ENCODE measurements around the gene HECA. TPM values are rescaled to one million over a fixed set of nuclear protein-coding genes. Genes with fewer than 3 reads are reported as not detected.

The HECA gene
- polyA plus RNA-seq, 4 donors: 11.6 to 33.9 (median 17.0) TPM

DNA sequence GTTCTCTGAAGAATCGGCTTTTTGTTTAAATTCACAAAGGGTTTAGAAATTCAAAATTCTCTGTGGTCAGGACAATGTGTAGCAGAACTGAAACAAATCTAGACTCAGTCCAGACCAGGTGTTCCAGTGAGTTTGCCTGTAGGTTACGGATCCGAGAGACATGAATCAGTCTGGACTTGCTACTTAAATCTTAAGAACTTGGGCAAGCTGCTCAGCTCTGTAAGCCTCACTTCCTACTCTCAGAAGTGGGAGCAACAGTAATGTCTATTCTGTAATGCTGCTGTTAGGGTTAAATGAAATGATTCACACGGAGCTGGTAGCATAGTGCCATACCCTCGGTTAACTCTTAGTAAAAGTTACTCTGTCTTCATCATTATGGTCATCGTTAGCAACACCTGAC, 37.7 kb downstream of the HECA start:
- Histone ChIP-seq H3K4me3 (ENCODE audit: low read depth in 1 of 3, low read length in 3 of 3) (no peak overlapping the region), H3K4me1 (ENCODE audit: control insufficient read depth in 3 of 3, insufficient read depth in 2 of 3, low read depth in 1 of 3, low read length in 2 of 3) (peaks cover 2 to 14% (median 2%) of the 10 kb centered on the region in 3 donors), H3K9me3 (ENCODE audit: control insufficient read depth in 2 of 2, insufficient read depth in 1 of 2, low read depth in 1 of 2, low read length in 1 of 2) (no peaks in the 10 kb centered on the region), H3K36me3 (ENCODE audit: control insufficient read depth in 3 of 3, insufficient read depth in 2 of 3, low read depth in 1 of 3, low read length in 3 of 3) (peaks cover 0 to 17% (median 16%) of the 10 kb centered on the region in 3 donors), H3K27me3 (ENCODE audit: control insufficient read depth in 3 of 3, insufficient read depth in 3 of 3, low read length in 3 of 3) (no peaks in the 10 kb centered on the region), H3K27ac (ENCODE audit: low read depth in 1 of 3, low read length in 2 of 3) (peak overlapping the region in 1 of 3 donors; percentile 20)
- no peak for FAIRE-seq
- DNase-seq: no peak
- WGBS, 3 donors: 73 to 82% (median 73%) methylated on average over 6 of the region's 6 CpGs

DNA sequence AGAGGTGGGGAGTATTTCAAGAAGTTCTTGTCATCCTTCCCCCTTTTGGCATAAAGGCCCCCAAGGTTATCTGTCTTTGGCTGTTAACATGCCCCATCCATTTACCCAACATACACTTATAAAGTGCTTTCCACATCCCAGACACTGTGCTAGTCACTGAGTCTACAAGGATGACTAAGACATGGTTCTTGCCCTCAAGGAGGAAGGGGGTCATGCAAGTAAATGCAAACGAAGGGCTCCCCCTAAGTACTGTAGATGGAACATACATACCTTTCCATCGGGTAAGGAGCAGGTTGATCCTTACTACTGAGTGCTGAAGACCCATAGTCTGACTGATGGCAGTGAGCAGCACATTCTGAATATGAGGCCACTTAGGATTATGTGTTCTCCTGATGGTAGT, 38.3 kb downstream of the HECA start:
- Histone ChIP-seq H3K9me3 (ENCODE audit: control insufficient read depth in 2 of 2, insufficient read depth in 1 of 2, low read depth in 1 of 2, low read length in 1 of 2) (no peaks in the 10 kb centered on the region), H3K36me3 (ENCODE audit: control insufficient read depth in 3 of 3, insufficient read depth in 2 of 3, low read depth in 1 of 3, low read length in 3 of 3) (peaks cover 0 to 17% (median 13%) of the 10 kb centered on the region in 3 donors), H3K27ac (ENCODE audit: low read depth in 1 of 3, low read length in 2 of 3) (no peak overlapping the region), H3K4me1 (ENCODE audit: control insufficient read depth in 3 of 3, insufficient read depth in 2 of 3, low read depth in 1 of 3, low read length in 2 of 3) (peaks cover 2 to 14% (median 2%) of the 10 kb centered on the region in 3 donors), H3K27me3 (ENCODE audit: control insufficient read depth in 3 of 3, insufficient read depth in 3 of 3, low read length in 3 of 3) (no peaks in the 10 kb centered on the region), H3K4me3 (ENCODE audit: low read depth in 1 of 3, low read length in 3 of 3) (no peak overlapping the region)
- WGBS, 3 donors: 53 to 69% (median 55%) methylated on average over 2 of the region's 2 CpGs
- DNase-seq (peak; percentile 8 to 29), FAIRE-seq (no peak)

DNA sequence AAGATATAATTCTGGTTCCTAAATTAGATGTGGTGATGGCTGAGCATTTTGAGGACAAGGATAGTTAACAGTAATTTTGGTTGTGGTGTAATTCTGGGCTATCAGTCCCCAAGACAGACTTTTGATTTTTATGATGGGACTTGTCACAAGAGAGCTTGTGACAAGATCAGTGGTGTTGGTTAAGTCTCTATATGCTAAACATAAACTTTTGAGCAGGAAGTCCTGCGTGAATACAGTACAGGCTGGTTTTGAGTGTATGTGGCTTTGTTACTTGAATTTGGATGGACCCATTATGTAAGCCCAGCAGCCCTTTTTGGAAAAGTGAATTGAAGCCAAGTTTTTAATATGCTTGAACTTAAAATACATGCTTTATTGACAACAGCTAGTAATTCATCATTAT, 38.9 kb downstream of the HECA start:
- DNase-seq: no peak
- WGBS, 3 donors: 75 to 86% (median 82%) methylated on average over 1 of the region's 1 CpG
- no peak for FAIRE-seq
- no peak overlapping the region for H3K27ac ChIP-seq (ENCODE audit: low read depth in 1 of 3, low read length in 2 of 3)
- no peaks in the 10 kb centered on the region for H3K27me3 ChIP-seq (ENCODE audit: control insufficient read depth in 3 of 3, insufficient read depth in 3 of 3, low read length in 3 of 3)
- no peak overlapping the region for H3K4me3 ChIP-seq (ENCODE audit: low read depth in 1 of 3, low read length in 3 of 3)
- H3K36me3 ChIP-seq (ENCODE audit: control insufficient read depth in 3 of 3, insufficient read depth in 2 of 3, low read depth in 1 of 3, low read length in 3 of 3): peaks cover 0 to 20% (median 13%) of the 10 kb centered on the region in 3 donors
- peaks cover 2 to 14% (median 2%) of the 10 kb centered on the region in 3 donors for H3K4me1 ChIP-seq (ENCODE audit: control insufficient read depth in 3 of 3, insufficient read depth in 2 of 3, low read depth in 1 of 3, low read length in 2 of 3)
- no peaks in the 10 kb centered on the region for H3K9me3 ChIP-seq (ENCODE audit: control insufficient read depth in 2 of 2, insufficient read depth in 1 of 2, low read depth in 1 of 2, low read length in 1 of 2)

DNA sequence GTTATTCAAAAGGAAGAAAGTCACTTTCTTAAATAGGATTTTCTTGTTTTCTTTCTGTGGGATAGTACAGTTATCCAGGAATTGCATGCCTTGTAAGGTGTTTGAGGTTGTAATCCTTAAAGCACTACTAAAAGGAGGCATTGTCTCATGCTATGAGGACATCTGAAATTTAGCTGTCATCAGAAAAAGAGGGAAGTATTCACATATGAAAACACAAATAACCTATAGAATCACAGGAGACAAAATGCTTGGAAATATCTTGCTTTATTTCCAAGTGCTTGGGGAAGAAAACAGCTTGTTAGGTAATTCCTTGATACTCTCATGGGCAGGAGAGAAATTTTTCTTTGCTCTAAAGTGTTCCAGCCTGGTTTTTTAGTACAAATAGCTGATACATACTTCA, 40.1 kb downstream of the HECA start:
- no peaks in the 10 kb centered on the region for H3K9me3 ChIP-seq (ENCODE audit: control insufficient read depth in 2 of 2, insufficient read depth in 1 of 2, low read depth in 1 of 2, low read length in 1 of 2)
- H3K36me3 ChIP-seq (ENCODE audit: control insufficient read depth in 3 of 3, insufficient read depth in 2 of 3, low read depth in 1 of 3, low read length in 3 of 3): peaks cover 0 to 20% (median 13%) of the 10 kb centered on the region in 3 donors
- H3K4me1 ChIP-seq (ENCODE audit: control insufficient read depth in 3 of 3, insufficient read depth in 2 of 3, low read depth in 1 of 3, low read length in 2 of 3): peaks cover 2 to 14% (median 2%) of the 10 kb centered on the region in 3 donors
- no peaks in the 10 kb centered on the region for H3K27me3 ChIP-seq (ENCODE audit: control insufficient read depth in 3 of 3, insufficient read depth in 3 of 3, low read length in 3 of 3)
- H3K27ac ChIP-seq (ENCODE audit: low read depth in 1 of 3, low read length in 2 of 3): no peak overlapping the region
- DNase-seq (no peak), FAIRE-seq (no peak)
- H3K4me3 ChIP-seq (ENCODE audit: low read depth in 1 of 3, low read length in 3 of 3): no peak overlapping the region

DNA sequence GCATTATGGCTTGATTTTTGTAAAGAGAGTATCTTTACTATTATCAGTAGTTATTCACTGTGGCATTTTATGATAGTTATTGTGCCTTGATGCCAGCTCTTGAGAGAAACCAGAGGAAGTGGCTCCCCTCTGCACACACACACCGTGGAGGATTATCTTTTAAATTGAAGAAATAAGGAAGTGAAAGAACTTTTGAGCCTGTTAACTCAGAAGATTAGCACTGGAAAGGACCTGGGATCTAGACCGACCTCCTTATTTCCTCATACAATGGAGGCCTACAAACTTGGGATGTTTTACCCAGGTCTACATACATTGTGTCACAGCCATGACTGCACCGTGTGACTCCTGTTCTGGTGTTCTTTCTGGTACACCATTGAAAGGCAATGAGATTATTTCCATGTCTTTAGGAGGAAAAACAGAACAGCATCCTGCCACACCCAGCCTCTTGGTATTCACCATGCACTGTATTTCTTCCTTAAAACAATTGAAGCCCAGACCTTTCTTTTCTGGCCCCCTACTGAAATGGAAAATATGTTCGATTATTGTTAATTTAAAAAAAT, 40.6 kb downstream of the HECA start:
- Histone ChIP-seq H3K4me1 (ENCODE audit: control insufficient read depth in 3 of 3, insufficient read depth in 2 of 3, low read depth in 1 of 3, low read length in 2 of 3) (peaks cover 2 to 14% (median 2%) of the 10 kb centered on the region in 3 donors), H3K36me3 (ENCODE audit: control insufficient read depth in 3 of 3, insufficient read depth in 2 of 3, low read depth in 1 of 3, low read length in 3 of 3) (peaks cover 0 to 20% (median 11%) of the 10 kb centered on the region in 3 donors), H3K4me3 (ENCODE audit: low read depth in 1 of 3, low read length in 3 of 3) (no peak overlapping the region), H3K27me3 (ENCODE audit: control insufficient read depth in 3 of 3, insufficient read depth in 3 of 3, low read length in 3 of 3) (no peaks in the 10 kb centered on the region), H3K27ac (ENCODE audit: low read depth in 1 of 3, low read length in 2 of 3) (no peak overlapping the region), H3K9me3 (ENCODE audit: control insufficient read depth in 2 of 2, insufficient read depth in 1 of 2, low read depth in 1 of 2, low read length in 1 of 2) (no peaks in the 10 kb centered on the region)
- FAIRE-seq (no peak), DNase-seq (no peak)
- WGBS, 3 donors: 46 to 56% (median 51%) methylated on average over 4 of the region's 4 CpGs

DNA sequence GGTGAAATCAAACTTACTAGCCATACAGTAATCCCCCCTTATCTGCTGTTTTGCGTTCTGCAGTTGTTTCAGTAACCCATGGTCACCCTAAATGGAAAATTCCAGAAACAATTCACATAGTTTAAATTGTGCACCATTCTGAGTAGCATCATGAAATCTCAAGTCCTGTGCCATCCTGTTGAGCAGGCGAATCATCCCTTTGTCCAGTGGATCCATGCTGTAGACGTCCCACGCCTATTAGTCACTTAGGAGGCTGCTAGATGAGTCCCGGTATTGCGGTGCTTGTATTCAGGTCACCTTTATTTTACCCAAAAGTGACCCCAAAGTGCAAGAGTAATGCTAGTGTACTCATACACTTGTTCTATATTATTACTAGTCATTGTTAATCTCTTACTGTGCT, 46.4 kb downstream of the HECA start:
- H3K4me3 ChIP-seq (ENCODE audit: low read depth in 1 of 3, low read length in 3 of 3): no peak overlapping the region
- no peak overlapping the region for H3K27ac ChIP-seq (ENCODE audit: low read depth in 1 of 3, low read length in 2 of 3)
- H3K27me3 ChIP-seq (ENCODE audit: control insufficient read depth in 3 of 3, insufficient read depth in 3 of 3, low read length in 3 of 3): no peaks in the 10 kb centered on the region
- H3K4me1 ChIP-seq (ENCODE audit: control insufficient read depth in 3 of 3, insufficient read depth in 2 of 3, low read depth in 1 of 3, low read length in 2 of 3): no peaks in the 10 kb centered on the region
- no peak for FAIRE-seq
- DNase-seq: no peak
- 95 to 97% (median 97%) methylated on average over 6 of the region's 6 CpGs for WGBS, 3 donors
- peaks cover 0 to 12% (median 12%) of the 10 kb centered on the region in 3 donors for H3K36me3 ChIP-seq (ENCODE audit: control insufficient read depth in 3 of 3, insufficient read depth in 2 of 3, low read depth in 1 of 3, low read length in 3 of 3)
- H3K9me3 ChIP-seq (ENCODE audit: control insufficient read depth in 2 of 2, insufficient read depth in 1 of 2, low read depth in 1 of 2, low read length in 1 of 2): no peaks in the 10 kb centered on the region

DNA sequence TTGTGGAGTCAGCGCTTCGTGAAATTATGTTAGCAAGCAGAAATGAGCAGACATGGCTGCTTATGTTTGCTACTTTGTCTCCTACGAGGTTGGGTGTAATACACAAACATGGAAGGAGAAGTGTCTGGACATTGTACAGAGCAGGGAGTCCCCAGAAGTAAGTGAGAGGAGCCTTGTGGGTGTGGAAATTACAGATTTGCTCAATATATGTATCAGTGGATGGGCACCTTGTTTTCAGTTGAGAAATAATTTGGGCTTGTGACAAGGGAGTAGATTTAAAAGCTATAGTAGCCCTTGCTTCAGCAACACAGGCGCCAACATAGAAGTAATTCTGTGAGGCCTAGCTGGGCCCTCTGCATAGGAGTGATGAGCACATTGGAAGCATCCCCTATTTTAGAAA, 49.2 kb downstream of the HECA start:
- DNase-seq: no peak
- FAIRE-seq: no peak
- Histone ChIP-seq H3K27ac (ENCODE audit: low read depth in 1 of 3, low read length in 2 of 3) (no peak overlapping the region), H3K4me1 (ENCODE audit: control insufficient read depth in 3 of 3, insufficient read depth in 2 of 3, low read depth in 1 of 3, low read length in 2 of 3) (no peaks in the 10 kb centered on the region), H3K9me3 (ENCODE audit: control insufficient read depth in 2 of 2, insufficient read depth in 1 of 2, low read depth in 1 of 2, low read length in 1 of 2) (no peaks in the 10 kb centered on the region), H3K4me3 (ENCODE audit: low read depth in 1 of 3, low read length in 3 of 3) (no peak overlapping the region), H3K36me3 (ENCODE audit: control insufficient read depth in 3 of 3, insufficient read depth in 2 of 3, low read depth in 1 of 3, low read length in 3 of 3) (peaks cover 0 to 5% (median 2%) of the 10 kb centered on the region in 3 donors), H3K27me3 (ENCODE audit: control insufficient read depth in 3 of 3, insufficient read depth in 3 of 3, low read length in 3 of 3) (no peaks in the 10 kb centered on the region)
- WGBS, 3 donors: 81 to 93% (median 89%) methylated on average over 4 of the region's 4 CpGs

DNA sequence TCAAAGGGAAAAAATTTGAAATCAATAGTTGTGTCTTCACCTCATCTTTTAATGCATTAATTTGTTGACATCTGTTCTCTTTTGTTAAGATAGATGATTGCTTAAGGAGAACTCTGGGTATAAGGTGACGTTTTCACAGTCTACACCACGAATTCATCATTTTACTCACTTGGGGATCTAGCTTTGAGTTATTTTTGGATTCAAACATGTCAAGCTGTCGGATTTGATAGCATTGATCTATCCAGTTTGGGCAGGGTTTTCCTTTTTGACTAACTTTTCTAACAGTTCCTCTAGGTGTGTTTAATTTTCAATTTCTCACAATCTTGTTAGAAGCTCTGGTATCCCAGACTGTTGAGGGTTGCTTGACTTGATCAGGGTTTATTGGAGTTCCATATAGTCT, 49.6 kb downstream of the HECA start:
- 75 to 86% (median 83%) methylated on average over 3 of the region's 3 CpGs for WGBS, 3 donors

DNA sequence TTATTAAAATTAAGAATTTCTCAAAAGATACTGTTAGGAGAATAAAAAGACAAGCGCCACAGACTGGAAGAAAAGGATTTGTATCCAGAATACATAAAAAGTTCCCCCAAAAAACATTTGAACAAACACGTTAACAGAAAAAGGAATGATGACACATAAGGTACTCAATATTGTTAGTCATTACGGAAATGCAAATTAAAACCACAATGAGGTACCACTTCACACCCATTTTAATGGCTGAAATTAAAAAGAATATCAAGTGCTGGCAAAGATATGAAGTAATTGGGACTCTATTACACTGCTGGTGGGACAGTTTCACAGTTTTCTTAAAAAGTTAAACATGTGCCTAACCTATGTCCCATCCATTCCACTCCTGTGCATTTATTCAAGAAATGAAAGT, 51.4 kb downstream of the HECA start:
- no peak overlapping the region for H3K27ac ChIP-seq (ENCODE audit: low read depth in 1 of 3, low read length in 2 of 3)
- no peak for FAIRE-seq
- peaks cover 0 to 3% (median under 1%) of the 10 kb centered on the region in 3 donors for H3K36me3 ChIP-seq (ENCODE audit: control insufficient read depth in 3 of 3, insufficient read depth in 2 of 3, low read depth in 1 of 3, low read length in 3 of 3)
- H3K4me1 ChIP-seq (ENCODE audit: control insufficient read depth in 3 of 3, insufficient read depth in 2 of 3, low read depth in 1 of 3, low read length in 2 of 3): no peaks in the 10 kb centered on the region
- H3K9me3 ChIP-seq (ENCODE audit: control insufficient read depth in 2 of 2, insufficient read depth in 1 of 2, low read depth in 1 of 2, low read length in 1 of 2): no peaks in the 10 kb centered on the region
- H3K27me3 ChIP-seq (ENCODE audit: control insufficient read depth in 3 of 3, insufficient read depth in 3 of 3, low read length in 3 of 3): no peaks in the 10 kb centered on the region
- no peak overlapping the region for H3K4me3 ChIP-seq (ENCODE audit: low read depth in 1 of 3, low read length in 3 of 3)
- no peak for DNase-seq
- WGBS, 3 donors: 72 to 84% (median 81%) methylated on average over 3 of the region's 3 CpGs

More for the DNA sequence above, 49.6 kb downstream of the HECA start:
- H3K36me3 ChIP-seq (ENCODE audit: control insufficient read depth in 3 of 3, insufficient read depth in 2 of 3, low read depth in 1 of 3, low read length in 3 of 3): peaks cover 0 to 5% (median 2%) of the 10 kb centered on the region in 3 donors
- no peak overlapping the region for H3K27ac ChIP-seq (ENCODE audit: low read depth in 1 of 3, low read length in 2 of 3)
- DNase-seq: no peak
- H3K27me3 ChIP-seq (ENCODE audit: control insufficient read depth in 3 of 3, insufficient read depth in 3 of 3, low read length in 3 of 3): no peaks in the 10 kb centered on the region
- no peak overlapping the region for H3K4me3 ChIP-seq (ENCODE audit: low read depth in 1 of 3, low read length in 3 of 3)
- no peaks in the 10 kb centered on the region for H3K4me1 ChIP-seq (ENCODE audit: control insufficient read depth in 3 of 3, insufficient read depth in 2 of 3, low read depth in 1 of 3, low read length in 2 of 3)
- no peak for FAIRE-seq
- no peaks in the 10 kb centered on the region for H3K9me3 ChIP-seq (ENCODE audit: control insufficient read depth in 2 of 2, insufficient read depth in 1 of 2, low read depth in 1 of 2, low read length in 1 of 2)
